ENCODE measurements around the gene APOA5. TPM values are rescaled to one million over a fixed set of nuclear protein-coding genes. Genes with fewer than 3 reads are reported as not detected.

Gene APOA5
- total RNA-seq, 2 experiments from 2014 or later, result not detected

DNA sequence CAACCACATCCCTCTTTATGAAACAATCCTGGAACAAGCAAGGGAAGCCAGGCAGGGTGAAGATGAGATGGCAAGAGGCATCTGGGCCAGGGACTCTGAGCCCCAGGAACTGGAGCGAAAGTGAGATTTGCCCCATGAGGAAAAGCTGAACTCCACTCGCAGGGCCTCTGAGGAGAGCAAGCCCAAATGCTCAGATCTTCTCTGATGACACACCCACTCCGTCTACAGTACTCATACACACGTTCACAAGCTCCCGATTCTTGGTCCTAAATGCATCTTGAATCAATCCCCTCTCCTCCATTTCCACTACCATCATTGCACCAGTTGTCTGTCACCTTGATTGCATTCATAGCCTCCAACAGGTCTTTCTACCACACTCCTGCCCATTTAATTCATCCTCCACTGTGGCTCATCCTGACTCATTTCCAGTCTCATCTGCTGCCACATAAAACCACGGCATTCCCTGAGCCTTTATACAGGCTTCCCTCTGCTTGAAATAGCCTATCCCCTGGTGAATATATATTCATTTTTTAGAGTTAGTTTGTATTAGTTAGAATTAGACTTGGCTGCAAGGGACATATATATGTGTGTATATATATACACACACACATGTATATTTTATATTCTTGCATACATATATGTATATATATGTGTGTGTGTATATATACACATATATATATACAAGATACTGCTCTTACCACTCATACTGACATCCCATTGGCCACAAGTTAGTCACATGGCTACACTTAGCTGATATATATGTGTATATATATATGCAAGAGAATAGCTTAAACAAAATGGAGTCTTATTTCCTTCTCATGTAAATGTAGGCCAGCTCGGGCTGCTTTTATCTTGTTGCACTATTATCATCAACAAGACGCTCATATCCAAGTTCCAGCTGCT is 1.4 kb upstream of the APOA5 start:
- CTCF ChIA-PET, result interaction anchor here (1.0 to 11.1 kb wide), 10 partner anchors 10 to 351 kb away, joined by 4 to 211 read pairs (median 11); partner anchors contain the start of genes APOA1 and PAFAH1B2
- no peak overlapping the region for H3K27ac Mint-ChIP-seq
- H3K4me3 Mint-ChIP-seq, result no peak overlapping the region
- H3K27me3 Mint-ChIP-seq (ENCODE audit: low read depth), result peaks cover 9% of the 10 kb centered on the region
- H3K4me1 Mint-ChIP-seq (ENCODE audit: low read depth), result peaks cover 20% of the 10 kb centered on the region
- POLR2A ChIA-PET, result interaction anchor here (0.8 to 1.1 kb wide), 3 partner anchors 20 to 61 kb away, joined by 3 read pairs; partner anchors contain the start of gene BUD13
- DNase-seq (no peak), ATAC-seq (no peak)
- H3K9me3 Mint-ChIP-seq (ENCODE audit: insufficient read depth), result no peaks in the 10 kb centered on the region
- no peaks in the 10 kb centered on the region for H3K36me3 Mint-ChIP-seq (ENCODE audit: low read depth)

DNA sequence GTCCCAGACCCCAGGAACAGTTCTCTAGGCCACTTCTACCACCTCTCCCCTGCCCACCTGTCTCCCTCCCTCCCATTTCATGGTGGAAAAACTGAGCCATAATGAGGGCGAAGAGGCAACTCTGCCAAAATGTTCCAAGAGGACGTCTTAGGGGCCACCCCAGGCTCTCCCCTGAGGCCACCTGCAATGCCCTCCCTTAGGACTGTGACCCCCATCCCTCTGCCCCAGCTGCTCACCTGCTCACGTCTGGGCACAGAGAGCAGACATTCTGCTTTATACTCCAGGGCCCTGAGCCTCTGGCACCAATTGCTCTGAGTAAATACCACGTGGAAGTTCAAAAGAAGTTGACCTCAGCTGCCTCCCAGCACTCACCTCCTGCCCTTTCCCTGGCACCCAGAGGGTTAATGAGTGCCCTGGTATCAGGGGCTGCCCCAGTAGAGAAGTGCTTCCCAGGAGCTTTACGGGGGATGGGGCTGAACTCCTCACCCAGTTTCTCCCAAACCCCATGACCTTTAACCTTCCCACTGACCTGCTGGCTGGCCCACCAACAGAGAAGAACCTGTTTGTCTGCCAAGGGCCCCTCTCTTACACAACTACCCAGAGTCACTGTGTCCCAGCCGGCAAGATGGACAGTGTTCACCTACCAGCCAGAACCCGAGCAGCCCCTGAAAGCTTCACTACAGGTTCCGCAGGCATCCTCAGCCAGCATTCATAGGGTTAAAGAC is 627 bp upstream of the APOA5 start:
- Mint-ChIP-seq H3K4me1 (ENCODE audit: low read depth) (peaks cover 20% of the 10 kb centered on the region), H3K9me3 (ENCODE audit: insufficient read depth) (no peaks in the 10 kb centered on the region), H3K4me3 (no peak overlapping the region), H3K27me3 (ENCODE audit: low read depth) (peaks cover 9% of the 10 kb centered on the region), H3K27ac (no peak overlapping the region), H3K36me3 (ENCODE audit: low read depth) (peaks cover 2% of the 10 kb centered on the region)
- no peak for ATAC-seq
- DNase-seq, result no peak
- ChIA-PET CTCF (interaction anchor here (0.6 to 11.1 kb wide), 18 partner anchors 9 to 437 kb away, joined by 3 to 211 read pairs (median 6); partner anchors contain the start of genes APOA1 and PAFAH1B2), POLR2A (no interaction called here)

DNA sequence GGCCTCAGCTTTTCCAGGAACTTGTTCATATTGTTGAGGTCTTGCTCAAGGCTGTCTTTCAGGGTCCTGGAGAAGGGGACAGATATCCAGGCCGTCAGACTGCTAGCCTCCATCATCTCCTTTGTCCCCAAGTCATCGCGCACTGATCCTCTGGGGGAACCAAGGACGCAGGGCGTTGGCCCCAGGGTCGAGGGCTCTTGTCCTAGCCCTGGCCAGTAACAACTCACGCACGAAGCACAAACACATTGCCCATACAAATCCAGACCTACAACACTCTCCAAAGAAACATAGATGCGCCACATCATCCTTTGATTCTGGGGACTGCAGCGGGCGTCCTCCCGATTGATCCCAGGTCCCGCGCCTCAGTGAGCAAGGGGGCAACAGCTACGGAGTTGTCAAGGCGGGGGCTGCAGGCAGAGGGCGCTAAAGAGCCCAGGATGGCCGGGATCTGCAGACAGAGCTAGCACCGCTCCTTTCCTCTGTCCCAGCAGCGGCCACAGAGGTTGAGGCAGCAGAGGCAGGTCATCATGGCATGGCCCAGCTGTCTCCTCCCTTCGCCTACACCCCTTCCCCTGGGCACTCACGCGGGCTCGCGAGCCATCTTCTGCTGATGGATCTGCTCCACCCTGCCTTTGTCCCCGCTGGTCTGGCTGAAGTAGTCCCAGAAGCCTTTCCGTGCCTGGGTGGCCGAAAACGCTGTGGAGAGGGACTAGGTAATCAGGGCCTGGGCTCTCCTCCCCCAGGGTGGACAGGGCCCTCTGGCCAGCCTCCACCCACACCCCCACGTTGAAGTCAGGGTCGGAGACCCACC is 472 bp downstream of the APOA5 start:
- peaks cover 6% of the 10 kb centered on the region for H3K27me3 Mint-ChIP-seq (ENCODE audit: low read depth)
- no peak overlapping the region for H3K4me3 Mint-ChIP-seq
- H3K4me1 Mint-ChIP-seq (ENCODE audit: low read depth), result peaks cover 30% of the 10 kb centered on the region
- H3K27ac Mint-ChIP-seq, result no peak overlapping the region
- H3K9me3 Mint-ChIP-seq (ENCODE audit: insufficient read depth), result no peaks in the 10 kb centered on the region
- DNase-seq, result peak; percentile 82
- CTCF ChIA-PET, result interaction anchor here (0.6 to 11.1 kb wide), 66 partner anchors 8 to 438 kb away, joined by 3 to 211 read pairs (median 4); partner anchors contain the start of genes APOA1, APOA4, BUD13 and PAFAH1B2
- ATAC-seq, result peak; percentile 51
- peaks cover 12% of the 10 kb centered on the region for H3K36me3 Mint-ChIP-seq (ENCODE audit: low read depth)
- POLR2A ChIA-PET, result interaction anchor here (0.6 to 1.7 kb wide), 5 partner anchors 44 to 439 kb away, joined by 3 to 5 read pairs (median 3); partner anchors contain the start of gene PAFAH1B2

DNA sequence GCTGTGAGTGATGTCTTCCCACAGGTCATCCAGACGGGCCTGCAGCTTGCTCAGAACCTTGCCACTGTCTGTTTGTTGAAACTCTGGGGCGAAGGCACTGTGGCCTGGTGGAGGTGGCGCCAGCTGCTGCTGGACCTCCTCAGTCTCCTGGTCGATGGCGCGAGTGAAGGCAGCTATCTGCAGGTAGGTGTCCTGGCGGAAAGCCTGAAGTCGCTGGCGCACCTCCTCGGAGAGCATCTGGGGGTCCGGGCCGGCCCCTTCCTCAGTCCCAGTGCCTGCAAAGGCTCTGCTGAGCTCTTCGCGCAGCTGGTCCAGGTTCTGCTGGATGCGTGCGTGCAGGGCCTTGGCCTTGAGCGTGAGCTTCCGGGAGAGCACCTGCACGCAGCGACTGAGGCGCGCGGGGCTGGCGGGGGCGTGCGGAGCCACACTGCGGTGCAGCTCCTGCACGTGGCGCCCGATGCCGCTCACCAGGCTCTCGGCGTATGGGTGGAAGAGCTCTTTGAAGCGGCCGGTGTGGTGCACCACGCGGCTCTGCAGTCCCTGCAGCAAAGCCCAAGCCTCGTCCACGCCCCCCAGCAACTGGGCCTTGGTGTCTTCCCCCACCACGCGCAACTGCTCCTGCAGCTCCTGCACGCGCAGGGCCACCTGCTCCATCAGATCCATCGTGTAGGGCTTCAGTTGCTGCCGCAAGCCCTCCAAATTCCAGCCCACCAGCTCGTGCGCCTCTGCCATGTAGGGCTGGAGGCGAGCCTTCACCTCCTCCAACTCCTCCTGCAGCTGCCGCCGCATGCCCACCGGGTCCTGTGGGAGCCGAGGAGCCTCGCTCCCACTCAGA is 1.3 kb downstream of the APOA5 start:
- no peak overlapping the region for H3K4me3 Mint-ChIP-seq
- ATAC-seq (no peak), DNase-seq (no peak)
- H3K36me3 Mint-ChIP-seq (ENCODE audit: low read depth), result peaks cover 20% of the 10 kb centered on the region
- no peaks in the 10 kb centered on the region for H3K9me3 Mint-ChIP-seq (ENCODE audit: insufficient read depth)
- H3K27ac Mint-ChIP-seq, result no peak overlapping the region
- H3K27me3 Mint-ChIP-seq (ENCODE audit: low read depth), result peaks cover 6% of the 10 kb centered on the region
- peaks cover 36% of the 10 kb centered on the region for H3K4me1 Mint-ChIP-seq (ENCODE audit: low read depth)
- ChIA-PET CTCF (interaction anchor here (0.7 to 11.1 kb wide), 51 partner anchors 8 to 437 kb away, joined by 3 to 211 read pairs (median 5); partner anchors contain the start of genes APOA1, APOA4, BUD13 and PAFAH1B2), POLR2A (interaction anchor here (0.6 to 1.7 kb wide), 5 partner anchors 45 to 440 kb away, joined by 3 to 5 read pairs (median 3); partner anchors contain the start of gene PAFAH1B2)

DNA sequence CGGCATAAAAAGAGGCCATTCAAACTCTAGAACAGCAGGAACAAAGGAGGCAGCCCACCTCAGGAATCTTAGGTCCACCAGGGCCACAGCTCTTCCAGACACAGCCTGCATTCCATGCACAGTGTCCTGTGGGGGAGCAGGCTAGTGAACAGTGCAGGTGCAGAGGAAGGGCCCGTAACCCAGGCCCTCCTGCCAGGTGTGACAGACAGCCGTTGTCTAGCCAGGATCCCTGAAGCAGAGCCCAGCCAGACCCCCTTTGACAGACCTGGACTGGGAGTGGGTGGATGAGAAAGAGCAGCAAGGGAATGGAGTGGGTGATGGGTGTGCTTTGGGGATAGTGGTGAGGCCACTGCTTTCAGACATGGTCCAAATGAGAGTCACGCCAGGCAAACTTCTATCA is 2.7 kb downstream of the APOA5 start:
- ATAC-seq (no peak), DNase-seq (no peak)
- Mint-ChIP-seq H3K27me3 (ENCODE audit: low read depth) (peaks cover 6% of the 10 kb centered on the region), H3K4me3 (peak overlapping the region; percentile 94), H3K9me3 (ENCODE audit: insufficient read depth) (no peaks in the 10 kb centered on the region), H3K36me3 (ENCODE audit: low read depth) (peaks cover 34% of the 10 kb centered on the region), H3K27ac (no peak overlapping the region), H3K4me1 (ENCODE audit: low read depth) (peaks cover 43% of the 10 kb centered on the region)
- ChIA-PET CTCF (interaction anchor here (1.6 to 11.1 kb wide), 4 partner anchors 46 to 390 kb away, joined by 4 to 211 read pairs (median 50); partner anchors contain the start of genes APOA1 and SIDT2), POLR2A (interaction anchor here (0.8 to 3.9 kb wide), 3 partner anchors 15 to 65 kb away, joined by 3 to 44 read pairs (median 4); partner anchors contain the start of gene BUD13)

DNA sequence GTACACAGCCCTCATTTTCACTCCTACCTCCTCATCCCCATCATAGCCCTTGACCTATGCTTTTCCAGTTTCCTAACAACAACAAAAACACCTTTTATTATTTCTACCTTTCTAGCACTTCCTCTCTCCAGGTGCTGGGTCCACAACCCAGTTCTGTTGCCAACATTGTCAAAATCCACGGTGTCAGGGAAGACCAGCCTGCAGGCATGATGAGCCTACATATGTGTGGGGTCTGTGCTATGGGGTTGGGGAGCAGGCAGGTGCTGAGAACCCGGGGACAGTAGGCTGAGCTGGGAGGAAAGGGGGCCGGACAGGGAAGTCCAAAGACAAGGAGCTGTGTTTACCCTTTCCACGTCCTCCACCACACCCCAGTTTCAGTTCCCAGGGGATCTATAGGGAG is 3.1 kb downstream of the APOA5 start:
- H3K36me3 Mint-ChIP-seq (ENCODE audit: low read depth), result peaks cover 35% of the 10 kb centered on the region
- peak overlapping the region; percentile 92 for H3K27ac Mint-ChIP-seq
- ATAC-seq (no peak), DNase-seq (no peak)
- POLR2A ChIA-PET, result interaction anchor here (0.8 to 3.9 kb wide), 6 partner anchors 15 to 436 kb away, joined by 3 to 44 read pairs (median 8); partner anchors contain the start of genes BUD13 and PAFAH1B2
- peaks cover 6% of the 10 kb centered on the region for H3K27me3 Mint-ChIP-seq (ENCODE audit: low read depth)
- peak overlapping the region; percentile 94 for H3K4me3 Mint-ChIP-seq
- peaks cover 43% of the 10 kb centered on the region for H3K4me1 Mint-ChIP-seq (ENCODE audit: low read depth)
- CTCF ChIA-PET, result interaction anchor here (1.1 to 11.1 kb wide), 6 partner anchors 14 to 390 kb away, joined by 3 to 211 read pairs (median 6); partner anchors contain the start of genes APOA1 and SIDT2
- no peaks in the 10 kb centered on the region for H3K9me3 Mint-ChIP-seq (ENCODE audit: insufficient read depth)

DNA sequence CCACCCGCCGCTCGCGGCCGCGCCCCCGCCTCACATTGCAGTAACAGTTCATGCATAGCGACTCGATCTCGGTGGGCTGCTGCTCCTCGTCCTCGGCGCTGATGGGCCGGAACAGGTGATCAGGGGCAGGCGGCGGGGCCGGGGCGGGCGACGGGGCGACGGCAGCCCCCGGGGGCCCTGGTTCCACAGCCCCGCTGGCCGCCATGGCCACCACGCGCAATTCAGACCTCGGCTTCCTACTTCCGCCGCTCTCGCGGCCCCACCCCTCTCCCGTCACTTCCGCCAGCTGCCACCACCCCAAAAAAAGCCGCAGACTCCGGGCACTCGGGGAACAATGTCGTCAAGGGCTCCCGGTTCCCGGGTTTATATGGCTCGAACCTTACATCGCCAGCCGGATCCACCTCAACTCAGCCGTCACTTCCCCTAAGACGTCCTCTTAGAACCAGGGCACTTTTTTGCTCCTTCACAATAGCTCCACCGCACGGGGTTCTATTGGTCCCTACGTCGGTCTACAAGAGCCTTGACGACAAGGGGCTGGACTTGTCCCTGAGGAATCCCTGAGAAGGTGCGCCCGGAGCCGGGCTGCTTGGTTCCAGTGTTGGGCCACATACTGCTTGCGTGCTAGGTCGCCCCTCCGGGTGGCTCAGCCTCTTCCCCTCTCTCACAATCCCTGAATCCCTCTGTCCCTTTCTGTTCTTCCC is 3.7 kb downstream of the APOA5 start, which contains the start of gene ZPR1:
Gene ZPR1 (minus strand): TSS at position 238 of the 701 bp plus-strand sequence. CDS start 33 bp downstream, at position 205.
- peaks cover 49% of the 10 kb centered on the region for H3K4me1 Mint-ChIP-seq (ENCODE audit: low read depth)
- CTCF ChIA-PET, result interaction anchor here (0.9 to 11.1 kb wide), 8 partner anchors 13 to 391 kb away, joined by 3 to 211 read pairs (median 4); partner anchors contain the start of genes APOA1 and SIDT2
- ATAC-seq, result peak; percentile 84

DNA sequence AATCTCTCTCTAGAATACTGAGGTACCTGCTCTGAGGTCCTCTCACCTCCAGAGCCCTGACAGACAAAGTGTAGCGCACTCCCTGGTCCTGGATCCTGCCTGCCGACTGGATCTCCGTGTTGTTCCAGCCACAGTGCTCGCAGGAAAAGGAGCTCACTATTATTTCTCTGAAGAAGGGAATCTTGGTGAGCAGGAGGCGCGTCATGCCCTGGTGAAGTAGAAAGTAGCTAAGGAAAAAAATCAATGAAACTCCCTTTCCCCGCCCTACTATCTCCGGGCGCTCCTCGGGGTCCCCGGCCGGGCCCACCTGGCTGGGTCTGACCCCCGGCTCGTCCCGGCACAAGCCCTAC is 4.3 kb downstream of the APOA5 start:
- Mint-ChIP-seq H3K36me3 (ENCODE audit: low read depth) (peaks cover 47% of the 10 kb centered on the region), H3K27me3 (ENCODE audit: low read depth) (peaks cover 6% of the 10 kb centered on the region), H3K27ac (peak overlapping the region; percentile 92), H3K9me3 (ENCODE audit: insufficient read depth) (no peaks in the 10 kb centered on the region), H3K4me1 (ENCODE audit: low read depth) (peaks cover 53% of the 10 kb centered on the region), H3K4me3 (peak overlapping the region; percentile 94)
- DNase-seq (no peak), ATAC-seq (peak; percentile 11)
- ChIA-PET CTCF (interaction anchor here (0.9 to 11.1 kb wide), 8 partner anchors 12 to 319 kb away, joined by 3 to 211 read pairs (median 6); partner anchors contain the start of gene APOA1), POLR2A (interaction anchor here (0.6 to 3.9 kb wide), 9 partner anchors 9 to 437 kb away, joined by 3 to 44 read pairs (median 4); partner anchors contain the start of genes BUD13 and PAFAH1B2)

More for the DNA sequence above, 3.7 kb downstream of the APOA5 start, which contains the start of gene ZPR1:
- H3K27me3 Mint-ChIP-seq (ENCODE audit: low read depth), result peaks cover 6% of the 10 kb centered on the region
- DNase-seq, result peak; percentile 89
- POLR2A ChIA-PET, result interaction anchor here (1.1 to 3.9 kb wide), 6 partner anchors 10 to 437 kb away, joined by 4 to 44 read pairs (median 8); partner anchors contain the start of genes BUD13 and PAFAH1B2
- H3K9me3 Mint-ChIP-seq (ENCODE audit: insufficient read depth), result no peaks in the 10 kb centered on the region
- H3K36me3 Mint-ChIP-seq (ENCODE audit: low read depth), result peaks cover 41% of the 10 kb centered on the region
- H3K4me3 Mint-ChIP-seq, result peak within 1 kb of the TSS; percentile 94
- H3K27ac Mint-ChIP-seq, result peak within 1 kb of the TSS; percentile 92

DNA sequence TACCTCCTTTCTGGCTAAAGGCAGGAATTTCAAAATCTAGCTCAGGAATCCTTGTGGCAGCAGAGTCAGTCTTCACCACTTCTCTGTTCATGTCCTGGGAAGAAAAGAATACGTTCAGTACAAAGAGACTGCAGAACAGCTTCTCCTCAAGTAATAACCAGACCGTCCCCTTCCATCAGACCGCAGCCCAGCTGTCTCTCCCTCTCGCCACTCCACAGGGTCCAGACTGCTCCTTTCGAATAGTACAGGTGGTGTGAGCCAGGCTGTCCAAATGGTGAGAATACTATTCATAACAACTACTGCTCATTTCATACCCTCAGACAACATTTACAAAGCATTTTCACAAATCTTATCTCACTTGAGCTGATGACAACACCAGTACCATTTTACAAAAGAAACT is 4.7 kb downstream of the APOA5 start:
- Mint-ChIP-seq H3K9me3 (ENCODE audit: insufficient read depth) (no peaks in the 10 kb centered on the region), H3K4me3 (peak overlapping the region; percentile 94), H3K27me3 (ENCODE audit: low read depth) (peaks cover 6% of the 10 kb centered on the region), H3K36me3 (ENCODE audit: low read depth) (peaks cover 51% of the 10 kb centered on the region), H3K4me1 (ENCODE audit: low read depth) (peaks cover 58% of the 10 kb centered on the region), H3K27ac (peak overlapping the region; percentile 92)
- no peak for ATAC-seq
- POLR2A ChIA-PET, result interaction anchor here (0.6 to 3.9 kb wide), 8 partner anchors 9 to 357 kb away, joined by 3 to 44 read pairs (median 4); partner anchors contain the start of genes BUD13 and PAFAH1B2
- DNase-seq, result no peak
- CTCF ChIA-PET, result interaction anchor here (1.1 to 11.1 kb wide), 5 partner anchors 12 to 319 kb away, joined by 3 to 211 read pairs (median 10); partner anchors contain the start of gene APOA1
